Ovary (tissue), 9 donors: ENCODE measurements around the gene TRAPPC2L. TPM values are rescaled to one million over a fixed set of nuclear protein-coding genes. Genes with fewer than 3 reads are reported as not detected.
A peak's percentile ranks its signal among the peaks of the same experiment; 100 is the strongest.

Experiments
- DNase-seq, 5 donors: peaks; one replicate each; pipeline ENCODE4 v3.0.0-alpha.2; 2019 to 2020
- H3K27ac ChIP-seq, 2 donors: fragments of 200-600 bp; one replicate each; pipeline versions ENCODE4 v1.5.1 to v1.8.0; 2019 to 2022
- H3K27me3 ChIP-seq: fragments of 200-600 bp; one replicate; pipeline ENCODE4 v1.8.0; 2022
- H3K36me3 ChIP-seq: fragments of 200-600 bp; sonication (generic); one replicate; pipeline ENCODE4 v1.5.1; 2019
- H3K4me1 ChIP-seq: one replicate; pipeline ENCODE4 v1.8.1; 2013; ENCODE audit warnings: mild to moderate bottlenecking, moderate library complexity; ENCODE audit not compliant: insufficient read depth
- H3K4me3 ChIP-seq: fragments of 200-600 bp; sonication (generic); one replicate; pipeline ENCODE4 v1.5.1; 2017
- H3K9me3 ChIP-seq, 2 donors: fragments of 200-600 bp in 1 of 2; sonication (generic) in 1 of 2; one replicate each; pipeline versions ENCODE4 v1.5.1 to v1.8.1; 2013 to 2019; ENCODE audit warnings: mild to moderate bottlenecking in 1 of 2, moderate library complexity in 1 of 2
- EP300 ChIP-seq: sonication (generic); formaldehyde crosslinking; IDR thresholded peaks from one replicate; pipeline ENCODE4 v1.6.1; 2017; ENCODE audit warnings: antibody characterized with exemption
- POLR2A ChIP-seq: fragments of 450-650 bp; IDR thresholded peaks from one replicate; pipeline ENCODE4 v1.6.1; 2017; ENCODE audit warnings: antibody characterized with exemption, mild to moderate bottlenecking, moderate library complexity
- WGBS, 3 donors: extraction: QIAGEN DNeasy Blood & Tissue Kit in 1 of 3; methylation state at CpG; one replicate each; pipeline versions ENCODE4 v1.1.5 to v1.1.7; 2013 to 2017; 5-methylcytosine and 5-hydroxymethylcytosine counted together
- intact Hi-C, 4 donors: fragments of 100-400 bp; cut with DNase I; formaldehyde crosslinking; loops; one replicate each; pipeline versions ENCODE4 v1.11.0 to v1.15.1; 2022 to 2023
- polyA plus RNA-seq, 2 donors: library from polyadenylated mRNA; stranded (reverse); fragments of 200-250 nt in 1 of 2; fragments of 350-450 nt in 1 of 2; fragmentation: Illumina TruSeq in 1 of 2; extraction: RNeasy Lipid Tissue Mini Kit (QIAGEN cat#74804) in 1 of 2; gene quantifications; one replicate each; pipeline ENCODE4 v1.2.3, GENCODE V29; 2013 to 2014
- total RNA-seq, 7 donors: library from RNA; depleted of rRNA in 2 of 7; stranded (reverse); fragments of >200 nt in 2 of 7; fragmentation: NEBNext Ultra II Directional in 3 of 7; extraction: Animal tissue kit (Norgen Biotek cat#: 25700) in 3 of 7; gene quantifications; one replicate each; pipeline versions ENCODE4 v1.1.0 to v1.2.4, GENCODE V29; 2016 to 2023
- TF ChIP-seq, protein P1 (sequence below), 3 donors: fragments of 450-650 bp in 2 of 3; fragments of 200-600 bp in 1 of 3; IDR thresholded peaks; one replicate each; pipeline versions ENCODE4 v1.5.1 to v1.8.0; 2016 to 2022; ENCODE audit warnings: antibody characterized with exemption in 3 of 3, mild to moderate bottlenecking in 1 of 3
- donor health status: DM: no; HTN: no; CAD: no; lungs with moderate emphysema.
- donor health status: DM: no; HTN: no; CAD: no.
- donor health status: Bipolar disorder and iron deficiency.
- donor health status: DM: yes; HTN: yes; CAD: no.
- donor health status: DM: no; HTN: no; CAD: no.
- donor health status: DM: yes; HTN: yes; CAD: no.

The TRAPPC2L gene
- total and polyA plus RNA-seq, 9 donors: 37.2 to 101 (median 58.6) TPM

DNA sequence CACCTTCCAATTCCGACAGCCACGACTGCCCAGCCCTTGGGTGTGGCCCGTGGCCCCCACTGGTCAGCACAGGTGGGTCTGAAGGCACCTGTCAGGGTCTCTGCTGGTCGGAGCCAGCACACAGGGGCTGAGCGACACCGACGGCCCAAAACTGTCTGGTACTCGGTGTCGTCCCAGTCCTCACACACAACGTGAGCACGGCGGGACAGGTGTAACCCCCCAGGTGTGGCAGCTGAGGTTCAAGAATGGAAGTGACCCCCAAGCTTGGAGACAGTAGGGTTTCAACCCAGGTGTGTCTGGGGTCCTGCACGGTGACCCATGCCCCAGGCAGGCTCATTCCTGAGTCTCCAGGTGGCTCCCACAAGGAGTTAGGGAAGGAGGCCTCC is 1.2 kb upstream of the TRAPPC2L start:
- Histone ChIP-seq H3K4me1 (peaks cover 5% of the 10 kb centered on the region), H3K27ac (peak overlapping the region in 1 of 2 donors; percentile 10), H3K9me3 (no peaks in the 10 kb centered on the region), H3K36me3 (no peaks in the 10 kb centered on the region), H3K27me3 (no peaks in the 10 kb centered on the region), H3K4me3 (peak overlapping the region; percentile 75)
- TF ChIP-seq POLR2A (no peak), EP300 (no peak)
- TF ChIP-seq, protein P1, sequence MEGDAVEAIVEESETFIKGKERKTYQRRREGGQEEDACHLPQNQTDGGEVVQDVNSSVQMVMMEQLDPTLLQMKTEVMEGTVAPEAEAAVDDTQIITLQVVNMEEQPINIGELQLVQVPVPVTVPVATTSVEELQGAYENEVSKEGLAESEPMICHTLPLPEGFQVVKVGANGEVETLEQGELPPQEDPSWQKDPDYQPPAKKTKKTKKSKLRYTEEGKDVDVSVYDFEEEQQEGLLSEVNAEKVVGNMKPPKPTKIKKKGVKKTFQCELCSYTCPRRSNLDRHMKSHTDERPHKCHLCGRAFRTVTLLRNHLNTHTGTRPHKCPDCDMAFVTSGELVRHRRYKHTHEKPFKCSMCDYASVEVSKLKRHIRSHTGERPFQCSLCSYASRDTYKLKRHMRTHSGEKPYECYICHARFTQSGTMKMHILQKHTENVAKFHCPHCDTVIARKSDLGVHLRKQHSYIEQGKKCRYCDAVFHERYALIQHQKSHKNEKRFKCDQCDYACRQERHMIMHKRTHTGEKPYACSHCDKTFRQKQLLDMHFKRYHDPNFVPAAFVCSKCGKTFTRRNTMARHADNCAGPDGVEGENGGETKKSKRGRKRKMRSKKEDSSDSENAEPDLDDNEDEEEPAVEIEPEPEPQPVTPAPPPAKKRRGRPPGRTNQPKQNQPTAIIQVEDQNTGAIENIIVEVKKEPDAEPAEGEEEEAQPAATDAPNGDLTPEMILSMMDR (IDR thresholded peaks at IDR 0.05): no peak
- intact Hi-C loops: loop anchor here in 3 of 4 donors (2.0 to 5.0 kb wide), 3 partner anchors 38 to 43 kb away; partner anchors contain the start of gene APRT (in 1 of the 3)
- 72 to 82% (median 79%) methylated on average over 13 of the region's 13 CpGs for WGBS, 3 donors
- peak in 3 of 5 donors; percentile 45 to 52 (median 46) for DNase-seq

GRCh38 chr16:88856122-88856827 is 652 bp upstream of the TRAPPC2L start:
- H3K27ac ChIP-seq: peak overlapping the region; percentile 10 to 37
- peaks cover 5% of the 10 kb centered on the region for H3K4me1 ChIP-seq
- TF ChIP-seq POLR2A (no peak), EP300 (no peak)
- TF ChIP-seq, protein P1 (IDR thresholded peaks at IDR 0.05): no peak
- DNase-seq: peak; percentile 41 to 67 (median 65)
- peak overlapping the region; percentile 75 for H3K4me3 ChIP-seq
- intact Hi-C loops: loop anchor here in 3 of 4 donors (2.0 to 5.0 kb wide), 3 partner anchors 39 to 44 kb away; partner anchors contain the start of gene APRT (in 1 of the 3)
- no peaks in the 10 kb centered on the region for H3K27me3 ChIP-seq
- no peaks in the 10 kb centered on the region for H3K9me3 ChIP-seq
- H3K36me3 ChIP-seq: no peaks in the 10 kb centered on the region
- 7 to 13% (median 13%) methylated on average over 24 to 53 of the region's 53 CpGs for WGBS, 3 donors

DNA sequence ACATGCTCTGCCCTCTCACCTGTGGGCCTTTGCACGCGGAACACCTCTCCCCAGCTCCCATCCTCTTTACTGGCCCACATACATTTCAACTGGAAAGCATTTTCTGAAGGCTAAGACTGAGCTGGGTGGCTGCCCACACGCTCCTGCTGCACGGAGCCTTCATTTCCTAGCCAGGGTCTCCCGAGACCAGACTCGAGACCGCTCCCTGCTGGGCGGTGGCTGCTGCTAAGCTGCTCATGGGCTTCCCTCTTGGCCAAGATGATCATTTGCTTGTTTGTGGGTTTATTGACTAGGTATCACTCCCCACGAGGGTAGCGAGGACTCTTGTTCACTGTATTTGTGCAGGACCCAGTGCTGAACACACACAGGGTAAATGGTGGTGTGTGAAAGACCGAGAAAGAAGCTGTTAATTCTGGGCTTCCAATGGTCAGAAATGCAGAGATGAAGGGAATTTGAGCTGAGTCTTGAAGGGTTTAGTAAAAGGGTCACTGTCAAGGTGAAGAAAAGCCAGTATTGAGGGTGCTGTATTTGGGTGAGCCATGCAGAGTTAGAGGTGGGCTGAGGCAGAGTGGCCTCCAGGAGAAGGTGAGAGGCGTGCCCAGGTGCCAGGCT is 907 bp downstream of the TRAPPC2L start:
- peak overlapping the region; percentile 75 for H3K4me3 ChIP-seq
- TF ChIP-seq EP300: no peak
- TF ChIP-seq, protein P1 (IDR thresholded peaks at IDR 0.05): peak in 2 of 3 donors; percentile 44 to 60
- peak overlapping the region in 1 of 2 donors; percentile 73 for H3K27ac ChIP-seq
- DNase-seq: peak; percentile 58 to 82 (median 73)
- WGBS, 3 donors: 14 to 15% (median 14%) methylated on average over 12 of the region's 12 CpGs
- H3K27me3 ChIP-seq: no peaks in the 10 kb centered on the region
- intact Hi-C loops: loop anchor here in 3 of 4 donors (2.0 to 5.0 kb wide), 3 partner anchors 41 to 46 kb away; partner anchors contain the start of gene APRT (in 1 of the 3)
- H3K9me3 ChIP-seq: no peaks in the 10 kb centered on the region
- no peaks in the 10 kb centered on the region for H3K36me3 ChIP-seq
- H3K4me1 ChIP-seq: peaks cover 5% of the 10 kb centered on the region

GRCh38 chr16:88859381-88860091 is 2.6 kb downstream of the TRAPPC2L start:
- no peaks in the 10 kb centered on the region for H3K36me3 ChIP-seq
- no peak overlapping the region for H3K27ac ChIP-seq
- H3K4me1 ChIP-seq: peaks cover 5% of the 10 kb centered on the region
- no peaks in the 10 kb centered on the region for H3K27me3 ChIP-seq
- H3K9me3 ChIP-seq: no peaks in the 10 kb centered on the region
- 63 to 71% (median 67%) methylated on average over 20 of the region's 20 CpGs for WGBS, 3 donors
- H3K4me3 ChIP-seq: no peak overlapping the region
- intact Hi-C loops: loop anchor here in 3 of 4 donors (5.0 to 10.0 kb wide), 3 partner anchors 42 to 115 kb away; partner anchors contain the start of gene APRT (in 1 of the 3)
- no peak for DNase-seq
- TF ChIP-seq EP300: no peak
- TF ChIP-seq, protein P1 (IDR thresholded peaks at IDR 0.05): no peak
- no peak for TF ChIP-seq POLR2A
